22Rv1 (cell line): Measurements from ENCODE around the gene LGI4.

Source experiments
- H3K27ac ChIP-seq: fragments of 450-650 bp; 2 replicates; pipeline ENCODE4 v1.5.1; 2017
- ZFX ChIP-seq: fragments of 450-650 bp; IDR thresholded peaks from 2 replicates; pipeline ENCODE4 v1.6.1; 2017; ENCODE audit warnings: antibody characterized with exemption, borderline replicate concordance
- TF ChIP-seq, protein P1 (sequence below): fragments of 450-650 bp; IDR thresholded peaks from 2 replicates; pipeline ENCODE4 v1.5.1; 2017; ENCODE audit warnings: mild to moderate bottlenecking

The LGI4 gene

DNA sequence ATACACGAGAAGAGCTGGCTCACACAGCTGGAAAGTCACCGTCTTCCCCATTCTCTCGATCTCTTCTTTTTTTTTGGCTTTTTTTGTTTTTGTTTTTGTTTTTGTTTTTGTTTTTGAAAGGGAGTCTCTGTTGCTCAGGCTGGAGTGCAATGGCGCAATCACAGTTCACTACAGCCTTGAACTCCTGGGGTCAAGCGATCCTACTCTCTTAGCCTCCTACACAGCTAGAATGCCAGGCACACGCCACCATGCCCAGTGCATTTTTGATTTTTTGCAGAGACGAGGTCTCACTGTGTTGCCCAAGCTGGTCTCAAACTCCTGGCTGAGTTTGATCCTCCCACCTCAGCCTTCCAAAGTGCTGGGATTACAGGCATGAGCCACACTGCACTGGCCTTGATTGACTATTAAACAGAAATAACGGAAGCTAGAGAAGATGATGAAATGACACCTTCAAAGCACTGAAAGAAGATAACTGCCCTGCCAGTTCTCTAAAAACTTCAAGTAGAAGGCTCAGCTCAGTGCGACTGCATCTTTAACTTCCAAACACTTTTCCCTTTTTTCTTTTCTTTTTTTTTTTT lies 15.2 kb downstream of the LGI4 start:
- TF ChIP-seq ZFX = no peak
- peak overlapping the region; percentile 91 for H3K27ac ChIP-seq

DNA sequence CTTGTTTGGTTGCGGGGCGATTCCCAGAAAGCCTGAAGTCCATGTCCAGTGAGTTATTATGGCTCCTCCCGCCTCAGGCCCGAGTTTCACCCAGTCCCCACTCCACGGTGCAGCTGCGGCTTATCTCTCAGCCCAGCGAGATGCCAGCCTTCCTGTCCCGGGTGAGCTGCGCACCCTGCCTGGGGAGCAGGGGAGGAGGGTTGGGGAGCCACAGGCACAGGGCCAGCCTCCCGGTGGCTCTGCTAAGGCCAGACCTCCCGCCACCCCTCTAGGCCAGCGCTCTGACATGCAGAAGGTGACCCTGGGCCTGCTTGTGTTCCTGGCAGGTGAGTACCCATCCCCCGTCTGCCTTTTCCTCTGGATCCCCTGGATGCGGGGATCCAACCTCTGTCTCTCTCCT lies 15.8 kb downstream of the LGI4 start:
- peak overlapping the region; percentile 91; the same call in 1 of the 2 replicates for H3K27ac ChIP-seq

DNA sequence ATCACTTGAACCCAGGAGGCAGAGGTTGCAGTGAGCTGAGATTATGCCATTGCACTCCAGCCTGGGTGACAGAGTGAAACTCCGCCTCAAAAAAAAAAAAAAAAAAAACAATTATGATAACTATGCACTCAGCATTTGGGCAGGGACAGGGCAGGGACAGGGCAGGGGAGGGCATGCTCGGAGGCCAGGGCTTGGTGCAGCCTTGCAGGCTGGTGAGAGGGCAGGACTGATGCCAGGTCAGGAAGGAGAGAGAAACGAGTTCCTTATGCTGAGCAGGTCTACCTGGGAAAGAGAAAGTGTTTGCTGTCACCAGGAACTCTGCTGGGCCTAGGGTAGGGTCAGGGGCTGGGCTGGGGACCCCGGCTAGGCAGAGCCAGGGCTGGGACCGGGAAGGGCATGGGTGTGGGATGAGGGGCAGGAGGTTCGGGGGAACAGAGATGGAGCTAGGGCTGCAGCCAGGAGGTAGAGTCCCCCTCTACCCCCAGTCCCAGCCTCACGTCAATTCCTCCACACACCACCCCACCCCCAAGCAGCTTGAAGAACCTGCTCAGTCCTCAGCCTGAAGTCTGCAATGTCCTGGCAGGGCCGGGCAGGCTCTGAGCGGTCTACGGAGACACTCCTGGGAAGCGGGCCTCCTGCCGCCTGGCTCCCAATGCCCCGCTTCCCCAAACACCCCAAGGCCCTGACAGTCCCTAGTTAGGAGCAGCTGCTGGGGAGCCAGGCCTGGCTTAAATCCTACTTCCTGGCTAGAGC lies 16.4 kb downstream of the LGI4 start:
- TF ChIP-seq, protein P1, sequence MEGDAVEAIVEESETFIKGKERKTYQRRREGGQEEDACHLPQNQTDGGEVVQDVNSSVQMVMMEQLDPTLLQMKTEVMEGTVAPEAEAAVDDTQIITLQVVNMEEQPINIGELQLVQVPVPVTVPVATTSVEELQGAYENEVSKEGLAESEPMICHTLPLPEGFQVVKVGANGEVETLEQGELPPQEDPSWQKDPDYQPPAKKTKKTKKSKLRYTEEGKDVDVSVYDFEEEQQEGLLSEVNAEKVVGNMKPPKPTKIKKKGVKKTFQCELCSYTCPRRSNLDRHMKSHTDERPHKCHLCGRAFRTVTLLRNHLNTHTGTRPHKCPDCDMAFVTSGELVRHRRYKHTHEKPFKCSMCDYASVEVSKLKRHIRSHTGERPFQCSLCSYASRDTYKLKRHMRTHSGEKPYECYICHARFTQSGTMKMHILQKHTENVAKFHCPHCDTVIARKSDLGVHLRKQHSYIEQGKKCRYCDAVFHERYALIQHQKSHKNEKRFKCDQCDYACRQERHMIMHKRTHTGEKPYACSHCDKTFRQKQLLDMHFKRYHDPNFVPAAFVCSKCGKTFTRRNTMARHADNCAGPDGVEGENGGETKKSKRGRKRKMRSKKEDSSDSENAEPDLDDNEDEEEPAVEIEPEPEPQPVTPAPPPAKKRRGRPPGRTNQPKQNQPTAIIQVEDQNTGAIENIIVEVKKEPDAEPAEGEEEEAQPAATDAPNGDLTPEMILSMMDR = no peak
- no peak for TF ChIP-seq ZFX
- H3K27ac ChIP-seq = peak overlapping the region; percentile 91

More for the DNA sequence above, 15.8 kb downstream of the LGI4 start:
- TF ChIP-seq ZFX = no peak
- TF ChIP-seq, protein P1 = no peak

DNA sequence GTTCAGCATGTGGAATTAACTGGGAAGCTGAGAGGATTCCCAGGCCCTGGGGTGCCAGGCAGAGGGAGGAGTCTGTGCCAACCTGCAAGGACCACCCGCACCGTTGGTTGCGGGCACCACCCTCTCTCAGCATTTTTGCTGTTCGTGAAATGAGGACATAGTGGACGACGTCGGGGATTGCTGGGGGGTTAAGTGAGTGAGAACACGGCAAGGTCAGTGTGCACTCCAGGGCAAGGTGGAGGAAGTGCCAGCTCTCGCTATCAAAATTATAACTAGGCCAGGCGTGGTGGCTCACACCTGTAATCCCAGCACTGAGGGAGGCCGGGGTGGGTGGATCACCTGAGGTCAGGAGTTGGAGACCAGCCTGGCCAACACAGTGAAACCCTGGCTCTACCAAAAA lies 17.1 kb downstream of the LGI4 start:
- TF ChIP-seq, protein P1 = no peak
- no peak for TF ChIP-seq ZFX
- peak overlapping the region; percentile 91 for H3K27ac ChIP-seq

DNA sequence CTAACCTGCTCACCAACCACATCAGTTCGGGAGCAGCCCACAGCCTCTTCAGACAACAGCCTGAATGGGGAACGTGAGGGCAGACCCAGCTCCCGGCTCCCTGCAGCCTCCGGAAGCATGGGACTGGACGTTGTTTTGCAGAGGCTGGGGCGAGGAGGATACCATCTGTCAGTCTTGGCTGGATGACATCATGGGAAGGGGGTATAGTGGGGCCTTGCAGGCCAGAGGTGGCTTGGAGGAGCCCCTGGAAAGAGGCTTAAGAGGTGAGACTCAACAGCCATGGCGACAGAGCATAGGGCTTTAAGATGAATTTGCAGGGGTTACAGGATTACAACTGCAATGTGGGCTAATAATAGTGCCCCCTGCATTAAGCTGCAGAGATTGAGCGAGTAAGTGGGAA lies 17.7 kb downstream of the LGI4 start:
- H3K27ac ChIP-seq = peak overlapping the region; percentile 91

DNA sequence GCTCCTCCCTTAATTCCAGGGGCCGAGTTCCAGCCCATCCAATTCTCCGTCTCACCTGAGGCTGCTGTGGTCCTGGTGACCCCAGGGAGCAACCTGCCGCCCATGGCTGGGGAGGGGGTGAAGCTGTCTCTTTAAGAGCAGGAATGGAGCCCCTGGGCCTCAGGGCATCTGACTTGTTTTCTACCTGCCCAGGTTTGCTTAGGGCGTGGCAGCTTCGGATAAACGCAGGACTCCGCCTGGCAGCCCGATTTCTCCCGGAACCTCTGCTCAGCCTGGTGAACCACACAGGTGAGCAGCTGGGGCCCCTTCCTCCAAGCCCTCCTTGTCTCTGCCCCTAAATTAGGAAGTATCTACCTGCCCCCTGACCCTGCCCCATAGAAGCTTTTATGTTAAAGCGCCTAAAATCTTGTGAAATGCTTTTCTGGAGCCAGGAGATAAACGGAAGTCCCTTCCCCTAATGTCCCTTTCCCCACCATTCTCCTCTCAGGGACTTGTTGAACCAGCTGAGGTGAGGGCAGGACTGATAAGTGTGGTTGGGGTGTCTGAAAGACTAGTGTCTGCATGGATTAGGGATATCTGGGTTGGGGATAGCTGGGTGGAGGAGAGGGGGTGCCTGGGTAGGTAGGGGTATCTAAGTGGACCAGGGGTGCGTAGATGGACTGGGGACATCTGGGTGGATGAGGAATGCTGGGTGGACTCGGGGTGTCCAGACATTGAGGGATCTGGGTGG lies 18.6 kb downstream of the LGI4 start:
- TF ChIP-seq ZFX = no peak
- TF ChIP-seq, protein P1 = no peak
- peak overlapping the region; percentile 91 for H3K27ac ChIP-seq

More for the DNA sequence above, 17.7 kb downstream of the LGI4 start:
- no peak for TF ChIP-seq ZFX
- TF ChIP-seq, protein P1 = no peak

DNA sequence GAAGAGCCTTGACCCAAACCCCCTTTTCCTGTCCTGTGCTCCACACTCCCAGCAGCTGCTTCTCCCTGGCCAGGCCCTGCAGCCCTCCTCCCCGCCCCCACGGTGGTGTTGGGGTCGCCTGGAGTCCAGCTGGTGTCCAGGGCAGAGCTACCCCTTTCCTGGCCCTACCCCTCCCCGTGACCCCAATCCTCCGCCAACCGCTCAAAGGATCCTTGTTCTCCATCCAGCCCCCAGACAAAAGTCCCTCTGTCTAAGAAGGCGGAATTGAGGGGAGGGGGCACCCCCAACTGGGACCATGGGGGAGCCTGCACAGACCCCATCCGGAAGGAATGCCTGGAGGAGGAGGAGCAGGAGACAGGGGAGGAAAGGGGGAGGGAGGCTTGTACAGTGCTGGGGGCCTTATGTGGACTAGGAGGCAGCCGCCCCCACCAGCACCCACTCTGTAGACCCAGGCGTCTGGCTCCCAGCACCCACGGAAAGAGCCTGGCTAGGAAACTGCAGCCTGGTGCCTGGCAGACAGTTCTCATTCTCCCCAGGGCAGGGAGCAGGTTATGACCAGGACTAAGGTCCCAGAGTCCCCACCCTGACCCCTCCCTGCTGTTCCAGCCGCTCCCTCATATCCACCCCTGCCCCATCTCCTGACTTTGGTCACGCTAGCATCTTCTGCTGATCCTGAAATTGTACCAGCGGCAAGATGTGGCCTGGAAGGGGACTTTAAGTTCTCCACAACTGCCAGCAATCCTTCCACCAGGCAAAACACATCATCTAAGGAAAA lies 19.5 kb downstream of the LGI4 start, which contains the start of gene FXYD3:
Gene FXYD3 (plus strand): TSS at position 647 of the 775 bp plus-strand sequence. CDS start 3,554 bp downstream, outside the sequence.
- peak within 1 kb of the TSS; percentile 91 for H3K27ac ChIP-seq
- TF ChIP-seq ZFX = no peak
- TF ChIP-seq, protein P1 = no peak
